ENCODE results near the gene TBC1D2.

GRCh38 chr9:98229620-98230019, 25.8 kb downstream of the TBC1D2 start:
- no peak for TF ChIP-seq ZNF785 (tag by site-specific recombination; IDR thresholded peaks at IDR 0.05)
- TF ChIP-seq CTCF (tag by site-specific recombination; IDR thresholded peaks at IDR 0.05) = no peak
